ENCODE measurements around the gene MAP3K14.

Gene MAP3K14

DNA sequence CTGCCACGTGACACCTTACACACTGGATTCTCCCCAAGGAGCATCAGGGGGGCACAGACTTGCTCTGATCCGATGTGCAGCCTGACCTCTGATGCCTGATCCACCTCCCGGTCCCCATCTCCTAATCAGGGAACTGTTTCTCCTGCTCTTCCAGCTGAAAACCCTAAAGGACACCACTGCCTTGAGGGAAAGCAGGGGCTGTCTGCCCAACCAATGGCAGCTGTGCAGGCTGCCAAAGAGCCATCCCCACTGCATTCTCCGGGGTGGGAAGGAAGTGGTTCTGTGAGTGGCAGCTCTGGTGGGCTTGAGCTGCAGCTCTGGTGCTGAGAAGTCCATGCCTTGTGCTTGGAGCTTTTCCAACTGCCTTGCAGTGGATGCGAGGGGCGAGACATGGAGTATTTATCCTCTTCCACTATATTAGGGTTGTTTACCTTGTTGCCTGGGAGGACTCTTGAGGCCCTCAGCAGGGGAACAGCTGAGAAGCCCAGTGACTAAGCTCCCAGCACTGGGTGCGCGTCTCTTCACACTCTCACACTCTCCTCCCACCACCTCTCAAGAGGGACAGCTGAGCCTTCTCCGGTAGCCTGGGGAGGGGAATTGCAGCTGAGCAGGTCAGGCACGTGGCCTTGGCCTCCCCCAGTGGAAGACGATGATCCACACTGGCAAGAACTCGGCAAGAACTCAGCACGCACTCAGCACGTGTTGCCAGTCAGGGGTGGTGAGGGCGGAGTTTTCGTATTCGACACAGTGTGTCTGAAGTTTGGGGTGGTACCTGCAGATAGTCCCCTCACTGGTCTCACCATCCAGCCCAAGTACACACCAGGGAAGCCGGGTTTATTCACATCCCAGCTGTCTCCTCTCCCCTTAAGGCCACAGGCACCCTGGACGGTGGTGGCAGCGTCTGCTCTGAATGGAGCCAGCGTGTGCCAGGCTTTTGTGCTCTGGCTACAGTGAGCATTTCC, 33.9 kb downstream of the MAP3K14 start:
- no peak for DNase-seq (ENCODE audit: low spot score)

- DNase-seq (ENCODE audit: low spot score): no peak
Observed at GRCh38 chr17:45279898-45280297, 36.9 kb downstream of the MAP3K14 start.

DNA sequence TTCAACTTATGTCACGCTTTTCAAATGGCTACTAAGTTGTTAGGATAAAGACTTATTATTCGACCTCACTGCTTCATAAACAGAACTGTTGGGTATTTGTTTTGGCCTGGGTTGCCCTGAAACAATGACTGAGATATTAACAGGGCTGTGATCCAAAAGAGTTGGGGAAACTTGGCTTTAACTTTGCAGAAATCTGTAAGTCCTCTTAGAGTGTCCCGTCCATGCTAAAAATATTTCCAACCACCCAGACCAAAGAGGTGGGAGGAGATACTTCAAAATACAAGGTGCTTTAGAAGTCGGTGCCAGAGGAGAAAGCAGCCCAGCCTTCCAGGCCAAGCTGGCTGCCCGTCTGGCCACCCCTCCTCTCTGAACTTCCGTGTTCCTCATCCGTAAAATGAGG, 38.8 kb downstream of the MAP3K14 start:
- no peak for DNase-seq (ENCODE audit: low spot score)

DNA sequence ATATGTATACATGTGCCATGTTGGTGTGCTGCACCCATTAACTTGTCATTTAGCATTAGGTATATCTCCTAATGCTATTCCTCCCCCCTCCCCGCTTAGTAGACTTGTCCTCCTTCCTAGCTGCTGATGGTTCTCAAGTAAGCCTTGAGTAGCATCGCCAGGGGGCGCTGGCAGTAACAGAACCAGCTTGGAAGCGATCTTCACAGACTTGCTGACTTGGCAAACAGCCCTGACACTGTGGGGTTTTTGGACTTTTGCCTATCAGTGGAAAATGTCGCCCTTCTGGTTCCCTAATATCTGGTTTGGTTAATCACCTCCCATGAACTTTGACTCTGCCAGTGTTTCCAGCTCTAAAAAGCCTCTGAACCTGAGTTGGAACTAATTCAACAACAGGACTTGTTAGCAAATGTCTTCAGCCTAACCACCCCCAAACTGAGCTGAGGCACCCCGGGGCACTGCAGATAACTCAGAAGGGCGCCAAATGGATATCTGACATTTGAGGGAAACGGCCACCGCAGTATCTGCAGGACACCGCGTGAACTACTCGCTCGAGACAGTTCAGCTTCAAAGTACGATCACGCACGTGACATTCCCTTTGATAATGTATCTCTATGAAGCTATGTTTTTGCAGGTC, 39.5 kb downstream of the MAP3K14 start:
- DNase-seq (ENCODE audit: low spot score): peak; percentile 98

- no peak for DNase-seq (ENCODE audit: low spot score)
Observed at GRCh38 chr17:45276031-45276430, 40.8 kb downstream of the MAP3K14 start.

DNA sequence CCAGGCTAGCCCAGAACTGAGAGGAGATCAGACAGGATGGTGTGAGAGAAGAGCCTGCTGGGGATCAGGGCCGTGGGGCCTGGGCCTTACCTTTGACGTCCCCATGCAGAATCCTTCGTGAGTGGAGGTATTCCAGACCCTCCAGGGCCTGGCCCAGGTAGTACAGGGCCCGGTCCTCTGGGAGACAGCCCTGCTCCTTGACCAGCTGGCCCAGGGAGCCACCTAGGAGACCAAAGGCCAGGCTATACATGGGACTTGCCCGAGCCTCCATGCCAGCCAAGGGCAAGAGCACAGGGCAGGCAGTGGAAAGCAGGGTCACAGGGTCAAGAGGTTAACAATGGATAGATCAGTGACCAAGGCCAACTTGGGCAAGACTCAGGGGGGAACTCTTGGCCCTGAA, 42.8 kb downstream of the MAP3K14 start:
- DNase-seq (ENCODE audit: low spot score): no peak

GRCh38 chr17:45273551-45273957, 43.3 kb downstream of the MAP3K14 start:
- no peak for DNase-seq (ENCODE audit: low spot score)

DNA sequence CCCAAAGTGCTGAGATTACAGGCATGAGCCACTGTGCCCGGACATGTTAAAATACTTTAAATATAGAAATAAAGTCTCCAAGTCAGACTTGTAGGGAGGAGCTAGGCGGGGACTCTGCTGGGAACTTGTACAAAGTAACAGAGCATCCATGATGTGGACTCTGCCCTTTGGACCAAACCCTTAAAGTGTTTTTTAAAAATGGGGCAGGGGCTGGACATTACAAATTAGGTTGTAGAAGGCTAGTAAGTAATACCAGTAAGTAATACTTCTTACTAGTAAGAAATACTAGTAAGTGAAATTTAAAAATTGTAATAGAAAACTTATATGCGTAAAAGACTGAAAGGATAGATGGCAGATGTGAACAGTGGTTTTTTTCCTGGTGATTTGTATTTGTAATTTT, 45.2 kb downstream of the MAP3K14 start:
- no peak for DNase-seq (ENCODE audit: low spot score)

GRCh38 chr17:45270828-45271418, 45.9 kb downstream of the MAP3K14 start:
- no peak for DNase-seq (ENCODE audit: low spot score)

GRCh38 chr17:45269912-45270311, 46.9 kb downstream of the MAP3K14 start:
- no peak for DNase-seq (ENCODE audit: low spot score)

DNA sequence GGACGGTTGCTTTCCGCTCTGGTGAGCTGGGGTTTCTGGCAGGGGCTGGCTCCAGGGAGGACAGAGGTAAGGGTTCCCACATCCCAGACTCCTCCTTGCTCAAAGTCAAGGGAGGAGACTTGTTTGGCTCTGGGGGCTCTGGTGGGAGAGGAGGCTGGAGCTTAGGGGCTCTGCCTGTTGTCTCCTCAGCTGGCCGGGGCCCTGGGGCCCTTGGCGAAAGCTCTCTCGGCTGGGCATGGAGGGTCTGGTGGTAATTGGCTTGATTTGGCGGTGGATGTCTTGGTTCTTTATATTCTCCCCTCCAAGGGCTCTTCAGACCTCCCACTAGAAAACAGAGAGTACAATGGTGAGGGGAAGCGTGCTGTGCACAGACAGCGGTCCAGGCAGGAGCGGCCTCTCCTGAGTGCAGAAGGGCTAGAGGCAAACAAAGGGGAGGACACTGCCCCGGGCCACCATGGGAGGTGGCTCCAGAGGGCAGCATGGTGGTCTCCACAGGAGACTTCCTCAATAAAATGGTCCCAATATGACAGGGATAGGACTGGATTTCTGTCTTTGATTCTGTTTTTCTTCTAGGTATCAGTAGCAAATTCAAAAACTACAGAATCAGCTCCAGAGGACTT, 49.3 kb downstream of the MAP3K14 start:
- DNase-seq (ENCODE audit: low spot score): no peak

GRCh38 chr17:45266372-45266926, 50.4 kb downstream of the MAP3K14 start:
- DNase-seq (ENCODE audit: low spot score): no peak

DNA sequence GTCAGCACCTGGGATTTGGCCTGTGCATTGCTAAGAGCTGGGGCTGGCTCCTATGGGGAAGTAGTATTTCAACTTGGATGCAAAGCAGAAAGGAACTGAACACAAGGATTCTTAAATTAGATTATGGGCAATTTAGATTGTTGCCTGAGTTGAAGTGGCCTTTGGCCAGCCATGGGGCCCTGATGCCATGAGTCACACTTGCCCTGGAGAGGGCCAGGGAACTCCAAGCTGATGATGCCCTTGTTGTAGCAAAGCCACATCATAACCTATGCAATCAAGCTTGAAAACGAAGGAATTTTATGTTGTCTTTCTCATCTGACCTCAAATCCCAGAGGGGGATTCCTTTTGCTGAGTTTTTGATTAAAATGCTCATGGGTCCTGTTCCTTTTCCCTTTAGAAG, 51.0 kb downstream of the MAP3K14 start:
- no peak for DNase-seq (ENCODE audit: low spot score)

DNA sequence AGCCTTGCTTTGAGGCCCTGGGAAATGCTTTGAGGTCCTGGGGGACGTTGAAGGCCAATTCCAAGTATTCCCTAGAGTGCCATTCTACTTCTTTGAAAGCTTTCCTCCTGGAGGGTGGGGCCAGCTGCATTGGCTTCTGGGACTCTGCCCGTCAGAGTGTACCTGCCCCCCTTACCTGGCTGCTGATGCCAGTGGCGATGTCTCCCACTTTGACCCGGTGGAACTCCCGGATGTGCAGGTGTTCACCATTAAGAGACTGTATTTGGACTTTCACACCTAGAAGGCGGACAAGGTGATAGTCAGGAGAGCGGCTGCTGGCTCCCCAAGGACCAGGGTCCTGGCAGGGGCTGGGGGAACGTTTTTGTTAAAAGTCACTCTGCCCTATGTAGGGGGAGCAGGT, 51.8 kb downstream of the MAP3K14 start:
- DNase-seq (ENCODE audit: low spot score): no peak

GRCh38 chr17:45264430-45264829, 52.4 kb downstream of the MAP3K14 start:
- no peak for DNase-seq (ENCODE audit: low spot score)

DNA sequence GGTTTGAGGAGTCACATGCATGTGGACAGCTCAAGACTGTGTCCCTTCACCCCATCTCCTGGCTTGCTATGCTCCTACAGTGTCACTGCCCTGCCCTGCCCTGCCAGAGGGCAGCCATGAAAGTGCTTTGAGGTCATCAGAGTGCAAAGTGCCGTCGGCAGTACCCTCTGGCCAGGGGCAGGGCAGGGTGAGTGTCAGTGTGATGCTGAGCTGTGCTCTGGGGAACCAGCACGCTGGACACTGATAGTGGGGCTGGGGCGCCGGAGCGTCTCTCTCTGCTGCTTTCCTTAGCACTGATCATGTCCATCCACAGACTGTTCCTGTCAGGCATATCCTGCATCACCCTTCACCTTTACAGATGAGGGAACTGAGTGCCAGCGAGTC, 53.4 kb downstream of the MAP3K14 start:
- no peak for DNase-seq (ENCODE audit: low spot score)

DNA sequence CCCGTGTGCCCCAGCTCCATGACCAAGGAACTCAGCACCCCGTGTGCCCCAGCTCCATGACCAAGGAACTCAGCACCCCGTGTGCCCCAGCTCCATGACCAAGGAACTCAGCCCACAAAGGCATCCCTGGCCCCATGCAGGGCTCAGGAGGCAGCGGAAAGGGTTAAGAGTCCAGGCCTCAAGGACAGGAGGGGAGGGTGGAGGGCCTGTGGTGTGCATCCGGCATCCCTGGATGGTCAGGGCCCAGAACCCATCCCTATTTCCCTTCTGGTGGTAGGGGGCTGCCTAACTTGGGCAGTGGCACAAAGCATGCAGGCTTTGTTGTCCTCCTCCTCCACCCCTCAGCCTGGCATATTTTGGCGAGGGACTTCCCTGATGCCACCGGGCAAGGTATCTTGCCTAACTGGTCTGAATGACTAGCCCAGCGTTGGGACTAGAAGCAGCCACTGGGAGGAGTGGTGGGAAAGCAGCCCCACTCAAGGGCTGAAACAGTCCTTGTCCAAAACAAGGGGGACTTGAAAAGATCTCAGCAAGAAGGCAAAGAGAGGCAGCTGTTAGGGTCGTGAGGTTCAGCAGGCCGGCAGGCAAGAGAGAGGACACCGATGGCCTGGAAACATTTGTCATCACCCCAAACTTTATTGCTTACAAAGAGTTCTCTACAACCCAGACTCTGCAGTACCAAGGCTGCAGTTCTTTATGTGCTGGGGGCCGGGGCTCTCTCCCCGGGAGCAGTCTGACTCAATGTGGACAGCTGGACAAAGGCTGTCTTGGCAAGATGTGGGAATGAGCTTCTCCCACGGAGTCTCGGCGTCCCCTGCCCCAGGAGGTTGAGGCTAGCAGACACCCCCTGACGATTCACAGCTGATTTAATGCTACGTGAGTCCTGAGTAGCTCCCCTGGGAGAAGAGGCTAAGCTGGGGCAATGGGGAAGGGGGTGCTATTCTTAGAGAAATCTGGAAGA, 54.0 kb downstream of the MAP3K14 start:
- no peak for DNase-seq (ENCODE audit: low spot score)

GRCh38 chr17:45261577-45262515, 55.0 kb downstream of the MAP3K14 start, which contains the start of gene SPATA32:
Gene SPATA32, minus strand, starts transcription at chr17:45262094. Its CDS starts 78 bp downstream, at chr17:45262016.
- DNase-seq (ENCODE audit: low spot score): no peak

- DNase-seq (ENCODE audit: low spot score): no peak
Observed at GRCh38 chr17:45260204-45260783, 56.5 kb downstream of the MAP3K14 start.
